GM12891 (cell line): ENCODE results near the gene BRD3OS.

ENCODE experiments used
- POLR2A ChIP-seq: IDR thresholded peaks from 2 replicates; pipeline ENCODE4 v1.6.1; 2011; ENCODE audit warnings: low read depth, low read length, control low read depth
- POLR2AphosphoS5 ChIP-seq: IDR thresholded peaks from 2 replicates; pipeline ENCODE4 v1.6.1; 2011; ENCODE audit warnings: low read depth, low read length, control low read depth
- POU2F2 ChIP-seq: IDR thresholded peaks from 2 replicates; pipeline ENCODE4 v1.6.1; 2011; ENCODE audit warnings: low read depth, mild to moderate bottlenecking, control low read depth, low read length, moderate library complexity
- SPI1 ChIP-seq: IDR thresholded peaks from 2 replicates; pipeline ENCODE4 v1.6.1; 2011; ENCODE audit warnings: low read depth, low read length, control low read depth
- TAF1 ChIP-seq: IDR thresholded peaks from 2 replicates; pipeline ENCODE4 v1.6.1; 2011; ENCODE audit warnings: low read depth, low read length, control low read depth

DNA sequence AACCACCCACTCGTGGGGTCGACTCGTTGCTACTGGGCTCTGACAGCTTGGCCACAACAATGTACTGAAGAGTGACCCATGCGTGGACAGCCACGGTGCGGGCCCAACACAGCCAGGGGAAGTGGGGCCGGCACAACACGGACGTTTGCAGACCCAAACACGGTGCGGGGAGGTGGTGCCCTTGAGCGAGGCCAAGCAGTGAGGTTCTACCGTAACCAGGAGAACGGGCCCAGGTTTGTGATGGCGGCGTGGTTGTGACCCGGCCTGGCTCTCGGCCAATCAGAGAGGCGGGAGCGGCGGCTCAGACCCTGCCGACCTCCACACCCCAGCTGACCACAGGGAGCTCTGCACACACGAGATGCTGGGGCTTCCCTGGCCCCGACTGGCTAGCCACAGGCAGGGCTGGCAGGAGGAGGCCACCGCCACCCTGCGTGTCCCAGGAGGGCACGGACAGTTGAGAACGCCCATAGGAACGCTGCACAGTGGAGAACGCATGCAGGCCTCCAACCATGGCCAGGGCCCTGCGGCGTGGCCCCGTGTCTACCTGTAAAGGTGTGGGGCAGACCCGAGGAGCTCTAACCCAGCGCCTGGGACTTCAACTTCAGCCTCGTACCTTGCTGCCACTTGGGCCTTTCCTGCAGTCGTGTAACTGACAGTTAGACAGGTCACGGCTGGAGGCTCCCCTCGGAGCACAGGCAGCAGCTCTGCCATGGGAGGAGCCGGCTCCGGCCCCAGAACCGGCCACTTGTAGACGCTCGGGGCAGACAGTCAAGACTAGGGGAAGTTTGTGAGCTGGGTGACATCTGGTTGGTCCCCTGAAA lies 28.9 kb downstream of the BRD3OS start:
- TF ChIP-seq SPI1 (no peak), POLR2AphosphoS5 (no peak), POLR2A (no peak), POU2F2 (no peak), TAF1 (no peak)
